A673 (cell line): Measurements from ENCODE around the gene SYT17. TPM values are rescaled to one million over a fixed set of nuclear protein-coding genes. Genes with fewer than 3 reads are reported as not detected.

Experiments used
- BruUV-seq: library from RNA; stranded (reverse); fragments of 400-500 nt; replicated peaks from 2 replicates; lab custom pipeline; 2021; lab: Mats Ljungman, UMichigan
- CTCF ChIA-PET: fragments of 300-600 bp; sonication (Branson Sonifier 250); formaldehyde crosslinking; loops from one replicate; lab custom pipeline; 2022; ENCODE audit warnings: antibody characterized with exemption; lab: Charles Lee
- POLR2A ChIA-PET: fragments of 300-600 bp; sonication (Branson Sonifier 250); formaldehyde crosslinking; loops from one replicate; lab custom pipeline; 2022; ENCODE audit warnings: antibody characterized with exemption; ENCODE audit not compliant: low non-redundant PET; lab: Charles Lee
- DNase-seq: peaks from one replicate; pipeline ENCODE4 v3.0.0-alpha.2; 2015; ENCODE audit warnings: low spot score
- H3K27ac ChIP-seq: fragments of 200-600 bp; sonication (generic); 2 replicates; pipeline ENCODE4 v1.5.1; 2016; ENCODE audit warnings: mixed run types, low read depth, mild to moderate bottlenecking, mixed read lengths, antibody characterized with exemption, low read length; ENCODE audit not compliant: poor library complexity, severe bottlenecking
- H3K27me3 ChIP-seq: fragments of 200-600 bp; sonication (generic); replicated peaks from 2 replicates; pipeline ENCODE4 v1.6.1; 2017; ENCODE audit warnings: mixed run types, low read depth, mild to moderate bottlenecking, mixed read lengths, antibody characterized with exemption, low read length; ENCODE audit not compliant: insufficient read depth, poor library complexity
- H3K36me3 ChIP-seq: fragments of 200-600 bp; sonication (generic); 2 replicates; pipeline ENCODE4 v1.6.1; 2016; ENCODE audit warnings: mixed run types, mild to moderate bottlenecking, mixed read lengths, antibody characterized with exemption, low read length; ENCODE audit not compliant: insufficient read depth, poor library complexity, severe bottlenecking
- H3K4me1 ChIP-seq: fragments of 200-600 bp; sonication (generic); 2 replicates; pipeline ENCODE4 v1.6.1; 2017; ENCODE audit warnings: mixed run types, mild to moderate bottlenecking, mixed read lengths, antibody characterized with exemption, low read length; ENCODE audit not compliant: insufficient read depth, poor library complexity, severe bottlenecking
- H3K4me3 ChIP-seq: fragments of 200-600 bp; sonication (generic); 2 replicates; pipeline ENCODE4 v1.5.1; 2016; ENCODE audit warnings: low read depth, mixed run types, mild to moderate bottlenecking, mixed read lengths, low read length; ENCODE audit not compliant: poor library complexity, severe bottlenecking
- H3K9me3 ChIP-seq: fragments of 200-600 bp; sonication (generic); 2 replicates; pipeline ENCODE4 v1.6.1; 2016; ENCODE audit warnings: mixed run types, low read depth, mild to moderate bottlenecking, mixed read lengths, antibody characterized with exemption, low read length; ENCODE audit not compliant: poor library complexity, severe bottlenecking
- CTCF ChIP-seq: fragments of 300-800, 200-600 bp; sonication (generic); conservative IDR thresholded peaks from 2 replicates; pipeline ENCODE4 v1.5.1; 2017; ENCODE audit warnings: low read depth, mild to moderate bottlenecking, antibody characterized with exemption, low read length, moderate library complexity, mixed read lengths
- EZH2 ChIP-seq: fragments of 200-600 bp; sonication (generic); IDR thresholded peaks from 2 replicates; pipeline ENCODE4 v1.6.1; 2017; ENCODE audit warnings: borderline replicate concordance, low read depth, mild to moderate bottlenecking, mixed read lengths, antibody characterized with exemption, low read length; ENCODE audit not compliant: poor library complexity, severe bottlenecking
- intact Hi-C: fragments of 100-400 bp; cut with micrococcal nuclease; formaldehyde crosslinking; loops from one replicate; pipeline ENCODE4 v1.10.0; 2022; ENCODE audit not compliant: unreplicated experiment
- total RNA-seq: library from RNA; stranded (reverse); gene quantifications from 2 replicates; pipeline ENCODE4 v1.2.3, GENCODE V29; 2021

SYT17 gene
- total RNA-seq, 1 experiment from 2014 or later: 0.24 TPM

- H3K27me3 ChIP-seq: no peaks in the 10 kb centered on the region
- no peak overlapping the region for H3K4me3 ChIP-seq
- no peaks in the 10 kb centered on the region for H3K36me3 ChIP-seq
- no peaks in the 10 kb centered on the region for H3K9me3 ChIP-seq
- intact Hi-C loops: no loop called here
- ChIA-PET CTCF (no interaction called here), POLR2A (no interaction called here)
- no peak for DNase-seq
- BruUV-seq: no TSS peak
- TF ChIP-seq CTCF: no peak
- TF ChIP-seq EZH2: no peak
- no peak overlapping the region for H3K27ac ChIP-seq
- no peaks in the 10 kb centered on the region for H3K4me1 ChIP-seq
These were observed 84.9 kb downstream of the SYT17 start for GRCh38 chr16:19252904-19253303.

GRCh38 chr16:19254611-19255010 lies 86.6 kb downstream of the SYT17 start:
- no peaks in the 10 kb centered on the region for H3K36me3 ChIP-seq
- H3K9me3 ChIP-seq: no peaks in the 10 kb centered on the region
- ChIA-PET POLR2A (no interaction called here), CTCF (no interaction called here)
- intact Hi-C loops: no loop called here
- BruUV-seq: no TSS peak
- H3K27me3 ChIP-seq: peaks cover 8% of the 10 kb centered on the region
- no peaks in the 10 kb centered on the region for H3K4me1 ChIP-seq
- no peak for DNase-seq
- no peak overlapping the region for H3K4me3 ChIP-seq
- no peak overlapping the region for H3K27ac ChIP-seq
- no peak for TF ChIP-seq CTCF
- TF ChIP-seq EZH2: no peak

- CTCF ChIA-PET: no interaction called here
- H3K9me3 ChIP-seq: no peaks in the 10 kb centered on the region
- POLR2A ChIA-PET: no interaction called here
- peaks cover 8% of the 10 kb centered on the region for H3K27me3 ChIP-seq
- no peak overlapping the region for H3K4me3 ChIP-seq
- no TSS peak for BruUV-seq
- no peaks in the 10 kb centered on the region for H3K36me3 ChIP-seq
- intact Hi-C loops: no loop called here
- H3K4me1 ChIP-seq: no peaks in the 10 kb centered on the region
- no peak for DNase-seq
- H3K27ac ChIP-seq: no peak overlapping the region
- TF ChIP-seq CTCF: no peak
- TF ChIP-seq EZH2: no peak
These were observed 96.2 kb downstream of the SYT17 start for GRCh38 chr16:19264123-19264673.
